Naive thymus-derived CD4-positive, alpha-beta T cell (primary cell): Measurements from ENCODE around the gene CACNA1G. TPM values are rescaled to one million over a fixed set of nuclear protein-coding genes. Genes with fewer than 3 reads are reported as not detected.
A peak's percentile ranks its signal among the peaks of the same experiment; 100 is the strongest.

Experiments used
- ATAC-seq: fragments of 150-1000 bp; cut with Tn5 transposase; 2 replicates; pipeline ENCODE4 v1.10.0; 2021; ENCODE audit warnings: mild to moderate bottlenecking, moderate library complexity
- CTCF ChIA-PET: fragments of 350-600 bp; sonication (Branson Sonifier 250); formaldehyde crosslinking; loops from one replicate; lab custom pipeline; 2021; ENCODE audit warnings: antibody characterized with exemption; lab: Charles Lee
- POLR2A ChIA-PET: fragments of 350-600 bp; sonication (Branson Sonifier 250); formaldehyde crosslinking; loops from one replicate; lab custom pipeline; 2021; ENCODE audit warnings: antibody characterized with exemption, inconsistent platforms; lab: Charles Lee
- DNase-seq, 9 donors: peaks; one replicate each; pipeline versions ENCODE4 v3.0.0 to v3.0.0-alpha.2; 2020 to 2022; ENCODE audit warnings: mixed read lengths in 1 of 9
- H3K27ac ChIP-seq: one replicate; pipeline ENCODE4 v1.7.0; 2013; ENCODE audit warnings: mild to moderate bottlenecking, low read depth, low read length, moderate library complexity
- H3K27me3 ChIP-seq, 2 donors: one replicate each; pipeline ENCODE4 v1.7.0; 2013; ENCODE audit warnings: low read length in 2 of 2, mild to moderate bottlenecking in 2 of 2, moderate library complexity in 2 of 2; ENCODE audit not compliant: control insufficient read depth in 2 of 2, insufficient read depth in 2 of 2
- H3K36me3 ChIP-seq, 3 experiments: 1 replicate in 2 of 3; 2 replicates in 1 of 3; pipeline ENCODE4 v1.7.0; 2013; ENCODE audit warnings: low read length in 3 of 3, mild to moderate bottlenecking in 3 of 3, moderate library complexity in 1 of 3; ENCODE audit not compliant: insufficient read depth in 3 of 3, control insufficient read depth in 2 of 3
- H3K4me1 ChIP-seq, 2 donors: one replicate each; pipeline ENCODE4 v1.7.0; 2013; ENCODE audit warnings: low read length in 2 of 2, mild to moderate bottlenecking in 2 of 2, moderate library complexity in 1 of 2; ENCODE audit not compliant: control insufficient read depth in 2 of 2, insufficient read depth in 2 of 2
- H3K4me3 ChIP-seq: 2 replicates; pipeline ENCODE4 v1.7.0; 2013; ENCODE audit warnings: mild to moderate bottlenecking, low read length
- H3K9me3 ChIP-seq, 3 experiments: 1 replicate in 2 of 3; 2 replicates in 1 of 3; pipeline ENCODE4 v1.7.0; 2013; ENCODE audit warnings: low read length in 3 of 3; ENCODE audit not compliant: control insufficient read depth in 2 of 3
- H3K27ac Mint-ChIP-seq, 9 donors: one replicate each; pipeline ENCODE4 v1.8.0; 2020 to 2022; ENCODE audit warnings: mixed read lengths in 9 of 9, mild to moderate bottlenecking in 8 of 9, moderate library complexity in 5 of 9, inconsistent platforms in 2 of 9
- H3K27me3 Mint-ChIP-seq, 5 donors: one replicate each; pipeline ENCODE4 v1.8.0; 2021 to 2022; ENCODE audit warnings: mixed read lengths in 5 of 5, mild to moderate bottlenecking in 1 of 5
- H3K36me3 Mint-ChIP-seq, 5 donors: one replicate each; pipeline ENCODE4 v1.8.0; 2020 to 2022; ENCODE audit warnings: mixed read lengths in 5 of 5, mild to moderate bottlenecking in 3 of 5, inconsistent platforms in 1 of 5
- H3K4me1 Mint-ChIP-seq, 7 donors: one replicate each; pipeline ENCODE4 v1.8.0; 2020 to 2022; ENCODE audit warnings: mixed read lengths in 7 of 7, mild to moderate bottlenecking in 3 of 7, inconsistent platforms in 1 of 7
- H3K4me3 Mint-ChIP-seq, 10 donors: one replicate each; pipeline ENCODE4 v1.8.0; 2020 to 2022; ENCODE audit warnings: mild to moderate bottlenecking in 10 of 10, mixed read lengths in 10 of 10, moderate library complexity in 6 of 10, inconsistent platforms in 2 of 10
- H3K9me3 Mint-ChIP-seq, 11 donors: one replicate each; pipeline ENCODE4 v1.8.0; 2020 to 2022; ENCODE audit warnings: mixed read lengths in 11 of 11, mild to moderate bottlenecking in 4 of 11, inconsistent platforms in 1 of 11, moderate library complexity in 1 of 11
- intact Hi-C, 2 donors: fragments of 100-400 bp; cut with micrococcal nuclease; formaldehyde crosslinking; loops; one replicate each; pipeline ENCODE4 v1.15.1; 2023
- polyA plus RNA-seq, 2 donors: library from polyadenylated mRNA; unstranded; fragments of 300-500 nt; fragmentation: Illumina TruSeq; gene quantifications; one replicate each; pipeline ENCODE4 v1.2.3, GENCODE V29; 2021
- total RNA-seq, 6 experiments: library from RNA in 5 of 6; stranded (reverse) in 5 of 6; gene quantifications; 1 replicate in 5 of 6; 2 replicates in 1 of 6; pipeline ENCODE4 v1.2.3 and lab custom pipeline; 2021 to 2026

CACNA1G gene
- total and polyA plus RNA-seq, 7 experiments from 2014 or later = not detected

DNA sequence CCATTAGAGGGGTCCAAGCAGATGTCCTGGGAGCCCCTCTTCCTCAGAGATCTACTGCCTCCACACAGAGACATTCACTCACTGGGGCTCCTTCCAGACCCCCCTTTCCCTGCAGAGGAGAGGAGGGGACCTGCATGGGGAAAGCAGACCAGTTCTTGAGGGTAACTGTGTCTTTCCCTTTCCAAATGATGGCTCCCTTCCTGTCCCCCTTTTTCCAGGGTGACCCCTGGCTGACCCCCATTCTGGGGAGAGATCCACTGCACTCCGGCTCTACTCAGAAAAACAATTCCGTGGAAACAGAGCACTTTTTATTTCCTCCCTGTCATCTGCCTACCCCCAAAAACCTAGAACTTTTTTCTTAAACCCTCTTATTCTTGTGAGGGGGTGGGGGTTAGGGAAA is 6.4 kb downstream of the CACNA1G start:
- H3K4me1 Mint-ChIP-seq = peaks cover 9 to 19% (median 13%) of the 10 kb centered on the region in 7 donors
- intact Hi-C loops = no loop called here
- no peaks in the 10 kb centered on the region for H3K9me3 ChIP-seq
- DNase-seq (no peak), ATAC-seq (no peak)
- H3K4me3 Mint-ChIP-seq = no peak overlapping the region
- H3K9me3 Mint-ChIP-seq = no peaks in the 10 kb centered on the region
- ChIA-PET POLR2A (no interaction called here), CTCF (interaction anchor here (0.7 kb wide), 1 partner anchor 25 kb away, joined by 3 read pairs; no protein-coding TSS in a partner anchor)
- no peaks in the 10 kb centered on the region for H3K36me3 Mint-ChIP-seq
- H3K27ac ChIP-seq = no peak overlapping the region
- peaks cover 48 to 60% (median 57%) of the 10 kb centered on the region in 5 donors for H3K27me3 Mint-ChIP-seq
- no peak overlapping the region for H3K4me3 ChIP-seq
- peaks cover 0 to 8% of the 10 kb centered on the region in 2 donors for H3K4me1 ChIP-seq
- peak overlapping the region in 1 of 9 donors; percentile 51 for H3K27ac Mint-ChIP-seq
- no peaks in the 10 kb centered on the region for H3K36me3 ChIP-seq
- peaks cover 8 to 12% of the 10 kb centered on the region in 2 donors for H3K27me3 ChIP-seq

DNA sequence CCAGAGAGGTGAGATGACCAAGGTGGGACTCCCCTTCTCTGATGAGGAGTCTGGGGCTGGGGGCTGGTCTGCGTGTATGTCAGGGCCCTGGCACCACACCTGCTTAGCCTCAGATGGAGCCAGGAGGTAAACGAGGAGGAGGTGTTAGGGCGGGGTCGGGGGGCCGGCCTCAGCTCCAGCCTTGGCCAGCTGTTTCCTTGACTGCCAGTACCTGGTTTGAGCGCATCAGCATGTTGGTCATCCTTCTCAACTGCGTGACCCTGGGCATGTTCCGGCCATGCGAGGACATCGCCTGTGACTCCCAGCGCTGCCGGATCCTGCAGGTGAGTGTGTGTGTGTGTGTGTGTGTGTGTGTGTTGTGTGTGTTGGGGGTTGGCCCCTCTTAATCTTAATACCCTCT is 8.1 kb downstream of the CACNA1G start:
- Histone ChIP-seq H3K4me1 (no peaks in the 10 kb centered on the region), H3K4me3 (no peak overlapping the region), H3K27ac (no peak overlapping the region), H3K27me3 (peaks cover 0 to 2% of the 10 kb centered on the region in 2 donors), H3K36me3 (no peaks in the 10 kb centered on the region), H3K9me3 (no peaks in the 10 kb centered on the region)
- H3K27me3 Mint-ChIP-seq = peaks cover 41 to 47% (median 41%) of the 10 kb centered on the region in 5 donors
- no peak overlapping the region for H3K4me3 Mint-ChIP-seq
- intact Hi-C loops = no loop called here
- DNase-seq = no peak
- peak overlapping the region in 1 of 9 donors; percentile 20 for H3K27ac Mint-ChIP-seq
- POLR2A ChIA-PET = no interaction called here
- peaks cover 3 to 13% (median 6%) of the 10 kb centered on the region in 7 donors for H3K4me1 Mint-ChIP-seq
- CTCF ChIA-PET = interaction anchor here (0.6 kb wide), 1 partner anchor 248 kb away, joined by 3 read pairs; no protein-coding TSS in a partner anchor
- no peaks in the 10 kb centered on the region for H3K36me3 Mint-ChIP-seq
- no peak for ATAC-seq
- H3K9me3 Mint-ChIP-seq = no peaks in the 10 kb centered on the region

DNA sequence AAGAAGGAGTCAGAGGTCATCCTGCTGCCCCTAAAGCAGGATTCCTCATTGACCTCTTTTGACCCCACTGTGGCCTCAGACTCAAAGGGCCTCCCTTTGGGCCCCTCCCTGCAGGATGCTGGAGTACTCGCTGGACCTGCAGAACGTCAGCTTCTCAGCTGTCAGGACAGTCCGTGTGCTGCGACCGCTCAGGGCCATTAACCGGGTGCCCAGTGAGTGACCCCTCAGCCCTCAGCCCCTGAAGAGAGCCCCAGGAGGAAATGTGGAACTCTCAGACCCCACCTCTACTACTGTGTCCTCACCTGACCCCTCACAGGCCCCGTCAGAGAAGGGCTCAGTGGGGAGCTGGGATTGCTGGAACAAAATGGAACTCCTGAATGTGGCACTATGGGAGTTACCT is 9.1 kb downstream of the CACNA1G start:
- DNase-seq = no peak
- Histone ChIP-seq H3K36me3 (no peaks in the 10 kb centered on the region), H3K27ac (no peak overlapping the region), H3K4me3 (no peak overlapping the region), H3K9me3 (no peaks in the 10 kb centered on the region), H3K27me3 (peaks cover 0 to under 1% of the 10 kb centered on the region in 2 donors), H3K4me1 (no peaks in the 10 kb centered on the region)
- Mint-ChIP-seq H3K9me3 (no peaks in the 10 kb centered on the region), H3K4me3 (no peak overlapping the region), H3K27ac (no peak overlapping the region), H3K4me1 (peaks cover 0 to 13% (median 6%) of the 10 kb centered on the region in 7 donors), H3K27me3 (peaks cover 32 to 40% (median 36%) of the 10 kb centered on the region in 5 donors), H3K36me3 (no peaks in the 10 kb centered on the region)
- ChIA-PET CTCF (interaction anchor here (0.6 kb wide), 1 partner anchor 53 kb away, joined by 3 read pairs; no protein-coding TSS in a partner anchor), POLR2A (no interaction called here)
- intact Hi-C loops = no loop called here
- ATAC-seq = no peak

DNA sequence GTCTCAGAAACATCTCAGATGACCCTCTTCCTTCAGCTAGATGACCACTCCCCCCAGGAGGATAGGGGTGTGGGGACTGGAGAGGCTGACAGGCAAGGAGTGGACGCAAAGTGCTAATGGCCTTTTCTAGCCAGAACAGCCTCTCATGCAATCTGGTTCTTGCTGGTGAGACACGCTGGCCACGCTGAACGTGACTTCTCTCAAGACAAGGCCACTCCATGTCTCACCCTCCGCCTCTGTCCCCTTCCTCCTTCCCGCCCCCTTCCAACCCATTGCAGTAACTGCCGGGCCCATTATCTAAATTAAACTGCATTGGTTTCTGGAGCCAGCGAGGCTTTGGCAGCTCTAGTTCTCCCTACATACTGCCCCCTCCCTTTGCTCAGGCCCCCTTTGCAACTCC is 9.5 kb downstream of the CACNA1G start:
- CTCF ChIA-PET = interaction anchor here (0.6 kb wide), 1 partner anchor 53 kb away, joined by 3 read pairs; no protein-coding TSS in a partner anchor

DNA sequence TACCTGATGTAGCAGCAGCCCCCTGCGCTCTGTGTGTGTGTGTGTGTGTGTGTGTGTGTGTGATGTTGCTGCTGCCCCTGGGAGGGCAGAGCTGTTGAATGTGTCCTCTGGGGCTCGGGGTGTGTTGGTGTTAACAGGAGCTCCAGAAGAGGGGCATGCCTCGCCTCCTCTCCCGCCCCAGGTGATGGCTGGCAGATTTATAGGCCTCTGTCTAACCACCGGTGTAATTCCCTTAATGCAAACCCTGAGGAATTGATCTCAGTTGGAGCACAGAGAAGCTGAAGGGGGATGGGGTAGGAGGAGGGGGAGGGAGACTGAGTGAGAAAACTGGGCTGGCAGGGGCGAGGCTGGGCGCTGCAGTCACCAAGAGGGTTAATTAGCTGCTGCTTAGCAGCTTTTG is 10.0 kb downstream of the CACNA1G start:
- H3K27ac Mint-ChIP-seq = no peak overlapping the region
- no peaks in the 10 kb centered on the region for H3K4me1 ChIP-seq
- DNase-seq = no peak
- no peak for ATAC-seq
- H3K9me3 ChIP-seq = no peaks in the 10 kb centered on the region
- H3K4me3 Mint-ChIP-seq = no peak overlapping the region
- intact Hi-C loops = no loop called here
- H3K27ac ChIP-seq = no peak overlapping the region
- ChIA-PET POLR2A (no interaction called here), CTCF (no interaction called here)
- H3K4me1 Mint-ChIP-seq = peaks cover 0 to 7% (median 4%) of the 10 kb centered on the region in 7 donors
- no peaks in the 10 kb centered on the region for H3K36me3 Mint-ChIP-seq
- no peaks in the 10 kb centered on the region for H3K9me3 Mint-ChIP-seq
- H3K4me3 ChIP-seq = no peak overlapping the region
- peaks cover 24 to 32% (median 27%) of the 10 kb centered on the region in 5 donors for H3K27me3 Mint-ChIP-seq
- no peaks in the 10 kb centered on the region for H3K36me3 ChIP-seq
- no peaks in the 10 kb centered on the region for H3K27me3 ChIP-seq

More for the DNA sequence above, 9.5 kb downstream of the CACNA1G start:
- Histone ChIP-seq H3K27me3 (no peaks in the 10 kb centered on the region), H3K9me3 (no peaks in the 10 kb centered on the region), H3K27ac (no peak overlapping the region), H3K36me3 (no peaks in the 10 kb centered on the region), H3K4me3 (no peak overlapping the region), H3K4me1 (no peaks in the 10 kb centered on the region)
- ATAC-seq (no peak), DNase-seq (no peak)
- peaks cover 28 to 36% (median 32%) of the 10 kb centered on the region in 5 donors for H3K27me3 Mint-ChIP-seq
- H3K27ac Mint-ChIP-seq = no peak overlapping the region
- peaks cover 0 to 10% (median 5%) of the 10 kb centered on the region in 7 donors for H3K4me1 Mint-ChIP-seq
- H3K36me3 Mint-ChIP-seq = no peaks in the 10 kb centered on the region
- H3K4me3 Mint-ChIP-seq = no peak overlapping the region
- intact Hi-C loops = no loop called here
- POLR2A ChIA-PET = no interaction called here
- no peaks in the 10 kb centered on the region for H3K9me3 Mint-ChIP-seq

DNA sequence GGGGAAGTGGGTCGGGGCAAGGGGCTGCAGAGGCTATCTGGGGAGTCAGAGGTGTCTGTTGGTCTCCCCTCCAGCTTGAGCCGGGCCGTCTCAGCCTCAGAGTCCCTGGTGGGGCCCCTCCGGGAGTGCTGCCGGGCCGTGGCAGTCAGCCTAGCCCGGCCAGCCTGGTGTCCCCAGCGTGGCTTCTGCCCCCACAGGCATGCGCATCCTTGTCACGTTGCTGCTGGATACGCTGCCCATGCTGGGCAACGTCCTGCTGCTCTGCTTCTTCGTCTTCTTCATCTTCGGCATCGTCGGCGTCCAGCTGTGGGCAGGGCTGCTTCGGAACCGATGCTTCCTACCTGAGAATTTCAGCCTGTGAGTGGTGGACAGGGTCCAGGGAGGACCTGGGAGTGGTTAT is 11.2 kb downstream of the CACNA1G start:
- no peak for DNase-seq
- peaks cover 12 to 22% (median 15%) of the 10 kb centered on the region in 5 donors for H3K27me3 Mint-ChIP-seq
- H3K4me1 Mint-ChIP-seq = peaks cover 0 to 1% (median 0%) of the 10 kb centered on the region in 7 donors
- no peak overlapping the region for H3K27ac ChIP-seq
- H3K4me1 ChIP-seq = no peaks in the 10 kb centered on the region
- no peaks in the 10 kb centered on the region for H3K36me3 Mint-ChIP-seq
- CTCF ChIA-PET = no interaction called here
- H3K4me3 Mint-ChIP-seq = no peak overlapping the region
- ATAC-seq = no peak
- no peaks in the 10 kb centered on the region for H3K27me3 ChIP-seq
- intact Hi-C loops = no loop called here
- POLR2A ChIA-PET = interaction anchor here (1.3 kb wide), 1 partner anchor 9 kb away, joined by 3 read pairs; no protein-coding TSS in a partner anchor
- no peaks in the 10 kb centered on the region for H3K9me3 ChIP-seq
- H3K27ac Mint-ChIP-seq = no peak overlapping the region
- no peaks in the 10 kb centered on the region for H3K36me3 ChIP-seq
- no peaks in the 10 kb centered on the region for H3K9me3 Mint-ChIP-seq
- no peak overlapping the region for H3K4me3 ChIP-seq

DNA sequence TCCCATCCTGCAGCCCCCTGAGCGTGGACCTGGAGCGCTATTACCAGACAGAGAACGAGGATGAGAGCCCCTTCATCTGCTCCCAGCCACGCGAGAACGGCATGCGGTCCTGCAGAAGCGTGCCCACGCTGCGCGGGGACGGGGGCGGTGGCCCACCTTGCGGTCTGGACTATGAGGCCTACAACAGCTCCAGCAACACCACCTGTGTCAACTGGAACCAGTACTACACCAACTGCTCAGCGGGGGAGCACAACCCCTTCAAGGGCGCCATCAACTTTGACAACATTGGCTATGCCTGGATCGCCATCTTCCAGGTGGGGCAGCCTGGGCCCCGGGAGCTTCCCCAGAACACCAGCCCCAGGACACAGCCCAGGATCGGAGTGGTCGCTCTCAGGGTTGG is 12.0 kb downstream of the CACNA1G start:
- no peaks in the 10 kb centered on the region for H3K9me3 ChIP-seq
- ChIA-PET CTCF (no interaction called here), POLR2A (no interaction called here)
- no peaks in the 10 kb centered on the region for H3K36me3 ChIP-seq
- no peaks in the 10 kb centered on the region for H3K27me3 ChIP-seq
- DNase-seq = no peak
- intact Hi-C loops = no loop called here
- Mint-ChIP-seq H3K36me3 (no peaks in the 10 kb centered on the region), H3K9me3 (no peaks in the 10 kb centered on the region), H3K4me3 (no peak overlapping the region), H3K27me3 (peaks cover 5 to 14% (median 10%) of the 10 kb centered on the region in 5 donors), H3K4me1 (peaks cover 0 to 1% (median 0%) of the 10 kb centered on the region in 7 donors), H3K27ac (no peak overlapping the region)
- no peak overlapping the region for H3K4me3 ChIP-seq
- H3K4me1 ChIP-seq = no peaks in the 10 kb centered on the region
- H3K27ac ChIP-seq = no peak overlapping the region
- ATAC-seq = no peak
